ENCODE measurements around the gene CARD16.

DNA sequence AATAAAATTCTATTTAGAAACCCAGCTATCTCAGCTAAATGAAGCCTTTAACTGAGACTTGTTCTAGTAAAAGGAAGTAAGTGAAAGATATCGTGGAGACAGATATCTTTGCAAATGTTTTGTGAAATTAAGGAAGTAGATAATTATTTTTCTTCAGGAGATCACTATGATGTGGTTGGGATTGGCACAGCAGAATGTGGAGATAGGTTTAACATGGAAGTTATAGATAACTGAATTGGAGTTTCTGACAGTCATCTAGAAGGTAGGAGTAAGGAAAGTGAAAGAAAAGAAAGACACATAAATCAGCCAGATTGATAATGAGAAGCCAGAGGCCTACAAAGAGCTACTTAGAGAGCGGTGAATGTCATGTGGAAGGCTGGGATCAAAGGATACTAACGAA lies 17.5 kb downstream of the CARD16 start:
- TF ChIP-seq CTCF (conservative IDR thresholded peaks at IDR 0.05), result no peak
- TF ChIP-seq ZFX (IDR thresholded peaks at IDR 0.05), result no peak
